Measurements from ENCODE around the gene PPP1R14B. TPM values are rescaled to one million over a fixed set of nuclear protein-coding genes. Genes with fewer than 3 reads are reported as not detected.
"Not testable (repeated sequence)": the region's sequence is repeated elsewhere in the genome, so short reads cannot be mapped to it uniquely, and the experiment has no call there.

Gene PPP1R14B
- total and polyA plus RNA-seq, 2 experiments from 2014 or later = 115 to 239 TPM

GRCh38 chr11:64249038-64249437 is 2.3 kb upstream of the PPP1R14B start:
- in situ Hi-C loops (cut with MboI) = no loop called here
- H3K36me3 ChIP-seq (ENCODE audit: low read depth) = no peaks in the 10 kb centered on the region
- H3K79me2 ChIP-seq (ENCODE audit: insufficient read depth) = peaks cover 48% of the 10 kb centered on the region
- no peak overlapping the region for H3K27ac ChIP-seq
- no peak overlapping the region for H3K4me3 ChIP-seq
- no peak for DNase-seq
- no peak overlapping the region for H2AFZ ChIP-seq
- H3K4me2 ChIP-seq (ENCODE audit: unreplicated experiment) = no peak overlapping the region
- H3F3A ChIP-seq (ENCODE audit: insufficient read depth) = peaks cover 14% of the 10 kb centered on the region; the same call in 1 of the 2 replicates
- WGBS, 2 experiments (ENCODE audit: low coverage in 1 of 2, low lambda C conversion rate in 2 of 2, missing lambda C conversion rate in 2 of 2) = 93 to 100% methylated on average over 4 of the region's 4 CpGs
- H3K9ac ChIP-seq = no peak overlapping the region
- no peaks in the 10 kb centered on the region for H3K27me3 ChIP-seq (replicated peaks; ENCODE audit: insufficient read depth)
- no peaks in the 10 kb centered on the region for H3K9me2 ChIP-seq (ENCODE audit: insufficient read depth)
- peaks cover 11% of the 10 kb centered on the region; the same call in 1 of the 2 replicates for H3K4me1 ChIP-seq (ENCODE audit: insufficient read depth)
- TF ChIP-seq EZH2 (IDR thresholded peaks at IDR 0.05; ENCODE audit: insufficient read depth, poor library complexity, severe bottlenecking) (no peak), EZH2phosphoT487 (IDR thresholded peaks at IDR 0.05; ENCODE audit: insufficient read depth, low read depth) (no peak)
- no peaks in the 10 kb centered on the region for H3K9me3 ChIP-seq (ENCODE audit: low read depth)
- no peaks in the 10 kb centered on the region for H4K20me1 ChIP-seq (ENCODE audit: insufficient read depth)

- Histone ChIP-seq H3K4me1 (ENCODE audit: insufficient read depth) (peaks cover 10% of the 10 kb centered on the region; the same call in 1 of the 2 replicates), H4K20me1 (ENCODE audit: insufficient read depth) (no peaks in the 10 kb centered on the region), H3K79me2 (ENCODE audit: insufficient read depth) (peaks cover 48% of the 10 kb centered on the region), H3K9ac (no peak overlapping the region), H3K4me2 (ENCODE audit: unreplicated experiment) (no peak overlapping the region), H2AFZ (no peak overlapping the region), H3F3A (ENCODE audit: insufficient read depth) (peaks cover 14% of the 10 kb centered on the region; the same call in 1 of the 2 replicates), H3K27me3 (replicated peaks; ENCODE audit: insufficient read depth) (no peaks in the 10 kb centered on the region), H3K4me3 (no peak overlapping the region), H3K36me3 (ENCODE audit: low read depth) (no peaks in the 10 kb centered on the region; the same call in 1 of the 2 replicates), H3K27ac (no peak overlapping the region), H3K9me2 (ENCODE audit: insufficient read depth) (no peaks in the 10 kb centered on the region), H3K9me3 (ENCODE audit: low read depth) (no peaks in the 10 kb centered on the region)
- DNase-seq = no peak
- 80 to 83% methylated on average over 5 to 7 of the region's 7 CpGs for WGBS, 2 experiments (ENCODE audit: low coverage in 1 of 2, low lambda C conversion rate in 2 of 2, missing lambda C conversion rate in 2 of 2)
- no peak for TF ChIP-seq EZH2 (IDR thresholded peaks at IDR 0.05; ENCODE audit: insufficient read depth, poor library complexity, severe bottlenecking)
- no peak for TF ChIP-seq EZH2phosphoT487 (IDR thresholded peaks at IDR 0.05; ENCODE audit: insufficient read depth, low read depth)
- in situ Hi-C loops (cut with MboI) = no loop called here
Measured at GRCh38 chr11:64248578-64248977, 1.8 kb upstream of the PPP1R14B start.

GRCh38 chr11:64247729-64248531 is 1.2 kb upstream of the PPP1R14B start:
- Histone ChIP-seq H3K9me2 (ENCODE audit: insufficient read depth) (no peaks in the 10 kb centered on the region), H3K9ac (peak overlapping the region; percentile 90)

DNA sequence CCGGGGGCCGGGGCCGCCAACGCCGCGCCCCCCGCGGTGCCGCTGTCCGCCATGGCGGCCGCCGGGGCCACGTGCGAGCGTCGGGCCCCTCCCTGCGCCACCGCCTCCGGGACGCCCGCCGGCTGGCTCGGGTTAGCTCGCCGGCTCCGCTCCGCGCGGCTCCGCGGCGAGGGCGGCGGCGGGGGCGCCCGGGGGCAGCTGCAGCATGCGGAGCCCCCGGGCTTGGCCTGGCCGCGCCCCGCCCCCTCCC is 197 bp downstream of the PPP1R14B start:
- H3K27me3 ChIP-seq (replicated peaks; ENCODE audit: insufficient read depth); H3K9me3 ChIP-seq (ENCODE audit: low read depth); DNase-seq; H3K4me2 ChIP-seq (ENCODE audit: unreplicated experiment); H3K9me2 ChIP-seq (ENCODE audit: insufficient read depth); H4K20me1 ChIP-seq (ENCODE audit: insufficient read depth); H3K4me1 ChIP-seq (ENCODE audit: insufficient read depth); H3K36me3 ChIP-seq (ENCODE audit: low read depth); H2AFZ ChIP-seq; in situ Hi-C loops (cut with MboI): not testable (repeated sequence)
- Histone ChIP-seq H3K27ac (peak overlapping the region; percentile 88), H3F3A (ENCODE audit: insufficient read depth) (peaks cover 14% of the 10 kb centered on the region; the same call in 1 of the 2 replicates), H3K9ac (peak overlapping the region; percentile 92), H3K79me2 (ENCODE audit: insufficient read depth) (peaks cover 46% of the 10 kb centered on the region), H3K4me3 (peak overlapping the region; percentile 100)
- WGBS, 2 experiments (ENCODE audit: low coverage in 1 of 2, low lambda C conversion rate in 2 of 2, missing lambda C conversion rate in 2 of 2) = 0 to 1% methylated on average over 16 to 23 of the region's 43 CpGs

More at GRCh38 chr11:64247729-64248531, 1.2 kb upstream of the PPP1R14B start:
- H3K4me2 ChIP-seq (ENCODE audit: unreplicated experiment) = peak overlapping the region; percentile 99
- peak overlapping the region; percentile 89 for H3K27ac ChIP-seq
- peak overlapping the region; percentile 82 for H2AFZ ChIP-seq
- DNase-seq = no peak
- in situ Hi-C loops (cut with MboI) = no loop called here
- H3K9me3 ChIP-seq (ENCODE audit: low read depth) = no peaks in the 10 kb centered on the region
- peaks cover 47% of the 10 kb centered on the region for H3K79me2 ChIP-seq (ENCODE audit: insufficient read depth)
- peak overlapping the region; percentile 94 for H3K4me3 ChIP-seq
- H3K4me1 ChIP-seq (ENCODE audit: insufficient read depth) = peaks cover 9% of the 10 kb centered on the region; the same call in 1 of the 2 replicates
- H4K20me1 ChIP-seq (ENCODE audit: insufficient read depth) = no peaks in the 10 kb centered on the region
- TF ChIP-seq EZH2phosphoT487 (IDR thresholded peaks at IDR 0.05; ENCODE audit: insufficient read depth, low read depth) (no peak), EZH2 (IDR thresholded peaks at IDR 0.05; ENCODE audit: insufficient read depth, poor library complexity, severe bottlenecking) (no peak)
- no peaks in the 10 kb centered on the region for H3K27me3 ChIP-seq (replicated peaks; ENCODE audit: insufficient read depth)
- peaks cover 14% of the 10 kb centered on the region; the same call in 1 of the 2 replicates for H3F3A ChIP-seq (ENCODE audit: insufficient read depth)
- WGBS, 2 experiments (ENCODE audit: low coverage in 1 of 2, low lambda C conversion rate in 2 of 2, missing lambda C conversion rate in 2 of 2) = 38 to 55% methylated on average over 20 to 31 of the region's 31 CpGs
- no peaks in the 10 kb centered on the region; the same call in 1 of the 2 replicates for H3K36me3 ChIP-seq (ENCODE audit: low read depth)

Data from GM23248 (cell line).